Sigmoid colon (tissue), 3 donors: ENCODE data around the gene DPPA2.

ENCODE experiments used
- CTCF ChIP-seq, 4 experiments: fragments of 450-650 bp in 3 of 4; fragments of 200-600 bp in 1 of 4; IDR thresholded peaks; one replicate each; pipeline ENCODE4 v1.5.1; 2016 to 2019; ENCODE audit warnings: antibody characterized with exemption in 4 of 4, mild to moderate bottlenecking in 3 of 4, moderate library complexity in 2 of 4
- POLR2A ChIP-seq, 2 donors: fragments of 450-650 bp; IDR thresholded peaks; one replicate each; pipeline ENCODE4 v1.6.1; 2016; ENCODE audit warnings: antibody characterized with exemption in 2 of 2, mild to moderate bottlenecking in 2 of 2, moderate library complexity in 2 of 2

GRCh38 chr3:109313061-109313460 lies 3.3 kb downstream of the DPPA2 start:
- no peak for TF ChIP-seq POLR2A (IDR thresholded peaks at IDR 0.05)
- no peak for TF ChIP-seq CTCF (IDR thresholded peaks at IDR 0.05)
